ENCODE results near the gene SOWAHA. TPM values are rescaled to one million over a fixed set of nuclear protein-coding genes. Genes with fewer than 3 reads are reported as not detected.

Gene SOWAHA
- polyA plus RNA-seq, 1 donor from 2014 or later = 23.4 TPM

- Histone ChIP-seq H4K20me1 (ENCODE audit: insufficient read depth) (no peaks in the 10 kb centered on the region), H2AFZ (ENCODE audit: low read depth, low read length) (no peak overlapping the region), H3K27ac (ENCODE audit: low read length) (no peak overlapping the region), H3K4me3 (ENCODE audit: low read length) (no peak overlapping the region), H3K9me3 (ENCODE audit: low read length) (no peaks in the 10 kb centered on the region), H3K9ac (ENCODE audit: low read length) (no peak overlapping the region), H3K9me2 (ENCODE audit: insufficient read depth, low read length) (no peaks in the 10 kb centered on the region), H3K36me3 (ENCODE audit: insufficient read depth, low read length) (no peaks in the 10 kb centered on the region), H3K4me2 (ENCODE audit: low read length) (no peak overlapping the region), H3K79me2 (replicated peaks; ENCODE audit: insufficient read depth, low read length) (no peaks in the 10 kb centered on the region), H3K27me3 (ENCODE audit: insufficient read depth, low read depth, low read length) (no peaks in the 10 kb centered on the region), H3F3A (ENCODE audit: insufficient read depth, low read length, poor library complexity, severe bottlenecking) (no peaks in the 10 kb centered on the region)
- TF ChIP-seq EZH2 (IDR thresholded peaks at IDR 0.05; ENCODE audit: borderline replicate concordance, insufficient read depth, low read length, poor library complexity, severe bottlenecking) (no peak), POLR2AphosphoS5 (IDR thresholded peaks at IDR 0.05) (no peak), EP300 (conservative IDR thresholded peaks at IDR 0.05; ENCODE audit: poor library complexity, severe bottlenecking) (no peak), TAF1 (IDR thresholded peaks at IDR 0.05; ENCODE audit: low read depth) (no peak), REST (IDR thresholded peaks at IDR 0.05; ENCODE audit: borderline replicate concordance) (no peak), RAD21 (conservative IDR thresholded peaks at IDR 0.05) (no peak), MXI1 (conservative IDR thresholded peaks at IDR 0.05; ENCODE audit: poor library complexity, severe bottlenecking) (no peak), CTCF (IDR thresholded peaks at IDR 0.05; ENCODE audit: poor library complexity, severe bottlenecking) (no peak), SMC3 (conservative IDR thresholded peaks at IDR 0.05; ENCODE audit: poor library complexity) (no peak)
Observed at GRCh38 chr5:132838516-132839282, 25.6 kb downstream of the SOWAHA start.

- Histone ChIP-seq H3K4me3 (ENCODE audit: low read length) (no peak overlapping the region), H3K9ac (ENCODE audit: low read length) (no peak overlapping the region), H4K20me1 (ENCODE audit: insufficient read depth) (no peaks in the 10 kb centered on the region), H3K27ac (ENCODE audit: low read length) (no peak overlapping the region), H3K27me3 (ENCODE audit: insufficient read depth, low read depth, low read length) (no peaks in the 10 kb centered on the region), H3F3A (ENCODE audit: insufficient read depth, low read length, poor library complexity, severe bottlenecking) (no peaks in the 10 kb centered on the region), H3K79me2 (replicated peaks; ENCODE audit: insufficient read depth, low read length) (no peaks in the 10 kb centered on the region), H3K4me2 (ENCODE audit: low read length) (no peak overlapping the region), H3K9me2 (ENCODE audit: insufficient read depth, low read length) (no peaks in the 10 kb centered on the region), H3K9me3 (ENCODE audit: low read length) (no peaks in the 10 kb centered on the region), H3K36me3 (ENCODE audit: insufficient read depth, low read length) (no peaks in the 10 kb centered on the region), H2AFZ (ENCODE audit: low read depth, low read length) (no peak overlapping the region)
- TF ChIP-seq SMC3 (conservative IDR thresholded peaks at IDR 0.05; ENCODE audit: poor library complexity) (no peak), TAF1 (IDR thresholded peaks at IDR 0.05; ENCODE audit: low read depth) (no peak), RAD21 (conservative IDR thresholded peaks at IDR 0.05) (no peak), MXI1 (conservative IDR thresholded peaks at IDR 0.05; ENCODE audit: poor library complexity, severe bottlenecking) (no peak), EZH2 (IDR thresholded peaks at IDR 0.05; ENCODE audit: borderline replicate concordance, insufficient read depth, low read length, poor library complexity, severe bottlenecking) (no peak), EP300 (conservative IDR thresholded peaks at IDR 0.05; ENCODE audit: poor library complexity, severe bottlenecking) (no peak), REST (IDR thresholded peaks at IDR 0.05; ENCODE audit: borderline replicate concordance) (no peak), POLR2AphosphoS5 (IDR thresholded peaks at IDR 0.05) (no peak), CTCF (IDR thresholded peaks at IDR 0.05; ENCODE audit: poor library complexity, severe bottlenecking) (no peak)
Observed at GRCh38 chr5:132839426-132840301, 26.6 kb downstream of the SOWAHA start.

Measured in neural cell (in vitro differentiated cells).